Mammary epithelial cell (primary cell): ENCODE results near the gene LRRC36.

Experiments
- CTCF ChIP-seq, 2 donors: IDR thresholded peaks in 1 of 2; conservative IDR thresholded peaks in 1 of 2; 2 replicates each; pipeline ENCODE4 v1.5.1; 2011 to 2012; ENCODE audit warnings: inconsistent platforms in 2 of 2, low read length in 2 of 2, mild to moderate bottlenecking in 2 of 2, control low read depth in 1 of 2, low read depth in 1 of 2; ENCODE audit not compliant: insufficient read depth in 1 of 2; ENCODE audit errors: extremely low read depth in 1 of 2
- EZH2 ChIP-seq: IDR thresholded peaks from 2 replicates; pipeline ENCODE4 v1.6.1; 2012; ENCODE audit warnings: low read length, inconsistent platforms, borderline replicate concordance

- TF ChIP-seq CTCF (conservative IDR thresholded peaks at IDR 0.05 in 1 of 2, IDR thresholded peaks at IDR 0.05 in 1 of 2; ENCODE audit: extremely low read depth in 1 of 2, insufficient read depth in 1 of 2, low read depth in 1 of 2, low read length in 2 of 2) (no peak), EZH2 (no peak)
Measured at GRCh38 chr16:67404740-67405226, 78.2 kb downstream of the LRRC36 start.
